ENCODE data around the gene ZCCHC3.
A peak's percentile ranks its signal among the peaks of the same experiment; 100 is the strongest.
"Not testable (repeated sequence)": the region's sequence is repeated elsewhere in the genome, so short reads cannot be mapped to it uniquely, and the experiment has no call there.

The ZCCHC3 gene

DNA sequence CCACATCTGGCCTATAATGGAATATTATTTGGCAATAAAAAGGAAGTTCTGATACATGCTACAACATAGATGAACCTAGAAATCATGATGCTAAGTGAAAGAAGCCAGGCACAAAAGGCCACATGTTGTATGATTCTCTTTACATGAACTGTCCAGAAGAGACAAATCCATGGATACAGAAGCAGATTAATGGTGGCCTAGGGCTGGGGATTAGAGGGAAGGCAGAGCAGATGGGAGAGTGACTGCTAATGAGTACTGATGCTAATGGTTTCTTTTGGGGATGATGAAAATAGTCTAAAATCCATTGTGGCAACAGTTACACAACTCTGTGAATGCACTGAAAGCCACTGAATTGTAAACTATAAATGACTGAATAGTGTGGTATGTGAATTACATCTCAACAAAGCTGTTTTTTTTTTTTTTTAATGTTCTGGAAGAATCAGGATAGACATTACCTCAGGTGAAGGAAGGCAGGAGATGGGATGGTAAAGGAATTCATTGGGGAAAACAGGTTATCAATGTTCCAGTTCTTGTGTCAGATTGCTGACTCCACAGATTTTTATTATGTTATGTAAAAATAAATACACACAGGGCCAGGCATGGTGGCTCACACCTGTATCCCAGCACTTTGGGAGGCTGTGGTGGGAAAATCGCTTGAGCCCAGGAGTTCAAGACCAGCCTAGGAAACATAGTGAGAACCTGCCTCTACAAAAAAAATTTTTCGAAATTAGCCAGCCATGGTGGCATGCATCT, 19.1 kb downstream of the ZCCHC3 start:
- DNase-seq: no peak

DNA sequence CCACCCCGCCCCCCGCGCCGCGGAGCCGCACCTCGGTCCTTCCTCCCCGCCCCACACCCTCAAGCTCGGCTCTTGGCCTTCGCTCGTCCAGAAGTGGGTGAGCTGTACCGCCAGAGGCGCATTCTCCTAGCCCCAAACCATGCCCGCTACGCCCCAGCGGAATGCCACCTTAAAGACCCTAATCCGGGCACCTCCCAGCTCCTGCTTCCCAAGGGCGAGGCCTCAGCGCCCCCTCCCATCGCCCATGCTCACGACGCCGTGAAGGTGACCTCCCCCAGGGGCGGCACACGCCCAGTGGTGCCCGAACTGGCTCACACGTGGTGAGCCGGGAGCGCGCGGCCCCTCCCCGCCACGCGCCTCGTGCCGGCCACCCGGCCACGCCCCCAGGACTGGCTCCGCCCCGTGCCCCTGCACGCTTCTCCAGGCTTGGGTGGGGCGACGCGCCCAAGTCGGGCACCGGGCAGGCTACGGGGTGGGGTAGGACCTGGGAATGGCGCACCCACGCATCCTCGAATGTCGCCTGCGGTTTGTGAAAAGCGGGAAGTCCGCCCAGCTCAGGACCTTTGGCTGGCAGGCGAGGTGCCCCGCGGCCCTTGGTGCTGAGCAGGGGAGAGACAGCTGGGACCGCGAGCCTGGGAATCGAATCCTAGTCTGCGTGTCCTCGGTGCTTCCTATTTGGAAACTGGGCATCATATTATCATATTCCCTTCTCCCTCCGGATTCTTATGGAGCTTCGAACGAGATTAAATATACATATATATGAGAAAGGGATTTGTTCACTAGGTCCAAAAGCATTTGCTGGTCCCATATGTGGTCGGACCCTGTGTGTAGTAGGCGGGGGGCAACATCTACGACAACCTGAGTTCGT, 27.0 kb downstream of the ZCCHC3 start:
- peak; percentile 95 for DNase-seq

- peak; percentile 98 for DNase-seq
These were observed 27.9 kb downstream of the ZCCHC3 start, which contains the start of gene SOX12 for GRCh38 chr20:325045-325888. Gene SOX12, plus strand, starts transcription at chr20:325552. Its CDS starts 373 bp downstream, at chr20:325925.

DNA sequence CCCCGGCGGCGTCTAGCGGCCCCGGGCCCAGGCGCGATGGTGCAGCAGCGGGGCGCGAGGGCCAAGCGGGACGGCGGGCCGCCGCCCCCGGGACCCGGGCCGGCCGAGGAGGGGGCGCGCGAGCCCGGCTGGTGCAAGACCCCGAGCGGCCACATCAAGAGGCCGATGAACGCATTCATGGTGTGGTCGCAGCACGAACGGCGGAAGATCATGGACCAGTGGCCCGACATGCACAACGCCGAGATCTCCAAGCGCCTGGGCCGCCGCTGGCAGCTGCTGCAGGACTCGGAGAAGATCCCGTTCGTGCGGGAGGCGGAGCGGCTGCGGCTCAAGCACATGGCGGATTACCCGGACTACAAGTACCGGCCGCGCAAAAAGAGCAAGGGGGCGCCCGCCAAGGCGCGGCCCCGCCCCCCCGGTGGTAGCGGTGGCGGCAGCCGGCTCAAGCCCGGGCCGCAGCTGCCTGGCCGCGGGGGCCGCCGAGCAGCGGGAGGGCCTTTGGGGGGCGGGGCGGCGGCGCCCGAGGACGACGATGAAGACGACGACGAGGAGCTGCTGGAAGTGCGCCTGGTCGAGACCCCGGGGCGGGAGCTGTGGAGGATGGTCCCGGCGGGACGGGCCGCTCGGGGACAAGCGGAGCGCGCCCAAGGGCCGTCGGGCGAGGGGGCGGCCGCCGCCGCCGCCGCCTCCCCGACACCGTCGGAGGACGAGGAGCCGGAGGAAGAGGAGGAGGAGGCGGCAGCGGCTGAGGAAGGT, 28.7 kb downstream of the ZCCHC3 start:
- DNase-seq: peak; percentile 43

GRCh38 chr20:326645-327185, 29.3 kb downstream of the ZCCHC3 start:
- DNase-seq: no peak

DNA sequence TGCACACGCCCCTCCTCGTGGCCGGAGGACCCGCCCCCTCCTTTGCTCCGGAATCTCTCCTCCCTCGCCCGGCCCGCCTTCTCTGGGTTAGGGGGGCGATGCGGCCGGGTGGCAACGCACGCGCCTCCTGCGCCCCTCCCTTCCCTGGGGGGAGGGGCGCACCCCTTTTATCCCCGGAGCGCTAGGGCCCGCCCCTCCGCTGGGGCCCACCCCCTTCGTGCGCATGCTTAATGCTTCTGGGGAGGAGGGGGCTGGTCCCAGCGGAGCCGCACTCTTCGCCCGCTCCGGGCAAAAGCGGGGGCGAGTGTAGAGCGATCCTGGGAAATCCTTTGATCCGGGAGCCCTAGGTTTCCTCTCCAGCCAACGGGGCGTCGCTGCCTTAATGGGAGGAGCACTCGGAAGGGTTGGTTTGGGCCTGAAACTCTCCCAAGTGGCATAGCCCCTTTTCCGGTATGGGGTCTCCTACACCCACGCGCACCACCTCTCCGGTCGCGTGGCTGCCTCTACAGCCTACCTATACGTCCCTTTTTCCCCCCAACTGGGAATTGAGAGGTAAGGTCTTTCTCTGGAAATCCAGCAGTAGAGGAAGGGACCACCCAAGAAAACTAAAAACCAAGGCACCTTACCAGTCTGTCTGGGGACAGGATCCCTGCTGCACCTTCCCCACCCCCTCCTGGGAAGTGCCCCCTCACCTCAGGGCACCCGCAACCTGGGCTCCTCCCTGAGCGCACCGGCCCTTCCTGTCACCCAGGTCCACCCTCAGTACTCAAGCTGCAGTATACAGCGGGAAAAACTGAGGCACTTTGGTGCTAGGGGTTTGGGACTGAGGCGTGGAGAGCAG, 30.0 kb downstream of the ZCCHC3 start:
- peak; percentile 65 for DNase-seq

DNA sequence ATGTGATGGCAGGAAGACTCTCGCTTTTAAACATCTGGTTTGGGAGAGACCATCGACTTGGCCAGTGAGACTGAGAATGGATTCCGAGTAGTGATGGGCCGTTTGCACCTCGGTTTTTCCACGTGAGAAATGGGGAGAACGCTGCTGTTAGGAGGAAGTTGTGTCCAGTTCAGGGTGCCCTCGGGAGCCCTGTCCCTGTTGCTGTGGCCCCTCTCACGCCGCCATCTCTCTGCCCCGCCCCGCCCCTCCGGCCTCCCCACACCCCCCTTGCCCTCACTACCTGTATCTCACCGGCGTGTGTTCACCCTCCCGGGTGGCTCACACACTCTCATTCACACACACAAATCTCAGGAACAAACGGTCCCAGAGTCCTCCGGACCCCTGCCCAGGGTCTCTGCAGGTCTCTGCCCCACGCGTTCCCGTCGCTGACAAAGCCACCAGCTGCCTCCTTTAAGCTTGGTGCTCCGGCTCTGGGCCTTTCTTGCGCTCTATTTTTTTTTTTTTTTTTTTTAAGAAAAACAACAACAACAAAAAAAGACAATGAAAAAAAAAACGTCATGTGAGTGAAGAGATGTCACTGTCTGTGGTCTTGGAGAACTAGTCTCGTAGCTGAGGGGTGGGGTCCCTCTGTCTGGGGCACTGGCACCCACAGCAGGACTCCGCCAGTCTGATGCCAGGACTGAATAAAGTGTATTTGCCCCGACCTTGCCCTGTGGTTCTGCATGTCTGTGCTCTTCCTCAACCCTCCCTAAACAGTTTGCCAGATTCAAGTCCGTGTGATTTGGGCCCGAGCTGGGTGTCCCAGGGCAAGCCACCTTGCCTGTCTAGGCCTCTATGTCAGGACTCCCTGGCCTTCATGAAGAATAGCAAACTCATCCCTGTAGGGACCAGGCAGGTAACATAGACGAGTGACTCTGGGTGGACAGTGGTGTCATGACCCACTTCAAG, 30.9 kb downstream of the ZCCHC3 start:
- no peak for DNase-seq

- DNase-seq: no peak
These were observed 31.8 kb downstream of the ZCCHC3 start for GRCh38 chr20:328975-329695.

GRCh38 chr20:329851-330232, 32.5 kb downstream of the ZCCHC3 start:
- DNase-seq: no peak

DNA sequence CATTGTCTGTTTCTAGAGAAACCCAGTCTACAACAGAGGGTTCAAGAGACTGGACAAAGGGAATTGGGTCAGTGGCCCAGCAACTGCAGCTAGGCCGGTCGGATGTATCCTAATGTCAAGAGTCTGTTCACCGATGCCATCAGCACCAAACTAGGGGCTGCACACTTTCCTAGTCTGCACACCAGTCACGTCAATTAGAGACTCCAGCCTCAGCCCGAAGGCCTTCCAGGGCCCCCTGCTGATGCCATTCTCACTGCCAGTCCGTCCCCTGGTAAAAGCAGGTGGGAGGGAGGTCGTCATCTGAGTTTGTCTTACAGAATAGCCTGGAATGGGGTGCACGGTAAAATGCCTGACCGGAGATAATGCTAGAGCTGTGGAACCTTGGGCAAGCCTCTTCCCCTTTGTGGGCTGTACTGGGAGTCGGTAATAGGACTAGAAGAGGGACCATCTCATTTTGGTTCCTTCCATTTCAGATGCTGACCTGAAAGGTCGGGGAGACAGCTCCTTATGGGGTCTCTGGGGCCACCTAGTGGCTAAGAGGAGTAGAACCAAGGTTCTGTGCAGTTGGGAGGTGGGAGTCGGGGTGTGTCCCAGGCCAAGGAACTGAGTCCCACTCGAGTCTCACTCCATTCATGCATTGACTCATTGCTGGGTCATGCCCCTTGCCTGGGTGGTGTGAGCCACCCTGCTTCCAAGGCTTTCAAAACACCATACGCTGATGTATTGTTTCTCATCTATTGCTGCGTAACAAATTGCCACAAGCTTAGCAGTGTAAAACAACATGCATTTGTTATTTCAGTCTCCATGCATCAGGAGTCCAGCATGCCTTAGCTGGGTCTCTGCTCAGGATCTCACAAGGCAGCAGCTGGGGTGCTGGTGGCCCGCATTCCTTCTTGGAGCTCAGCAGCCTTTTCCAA, 33.1 kb downstream of the ZCCHC3 start:
- DNase-seq: peak; percentile 39

DNA sequence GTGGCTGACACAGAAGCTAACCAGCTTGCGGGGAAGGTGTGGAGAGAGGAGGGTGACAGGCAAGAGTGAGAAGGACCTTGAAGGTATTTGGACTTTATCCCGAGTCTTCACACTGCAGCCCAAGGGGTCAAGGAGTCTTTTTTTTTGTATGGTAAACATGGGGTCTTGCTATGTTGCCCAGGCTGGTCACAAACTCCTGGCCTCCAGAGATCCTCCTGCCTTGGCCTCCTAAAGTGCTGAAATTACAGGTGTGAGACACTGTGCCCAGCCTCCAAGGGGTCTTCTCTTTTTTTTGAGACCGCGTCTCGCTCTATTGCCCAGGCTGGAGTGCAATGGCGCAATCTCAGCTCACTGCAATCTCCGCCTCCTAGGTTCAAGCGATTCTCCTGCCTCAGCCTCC, 37.2 kb downstream of the ZCCHC3 start:
- DNase-seq: no peak

- DNase-seq: not testable (repeated sequence)
These were observed 38.7 kb downstream of the ZCCHC3 start for GRCh38 chr20:336040-336439.

GRCh38 chr20:341682-342081, 44.3 kb downstream of the ZCCHC3 start:
- peak; percentile 51 for DNase-seq

- no peak for DNase-seq
These were observed 45.7 kb downstream of the ZCCHC3 start for GRCh38 chr20:343107-343506.

DNA sequence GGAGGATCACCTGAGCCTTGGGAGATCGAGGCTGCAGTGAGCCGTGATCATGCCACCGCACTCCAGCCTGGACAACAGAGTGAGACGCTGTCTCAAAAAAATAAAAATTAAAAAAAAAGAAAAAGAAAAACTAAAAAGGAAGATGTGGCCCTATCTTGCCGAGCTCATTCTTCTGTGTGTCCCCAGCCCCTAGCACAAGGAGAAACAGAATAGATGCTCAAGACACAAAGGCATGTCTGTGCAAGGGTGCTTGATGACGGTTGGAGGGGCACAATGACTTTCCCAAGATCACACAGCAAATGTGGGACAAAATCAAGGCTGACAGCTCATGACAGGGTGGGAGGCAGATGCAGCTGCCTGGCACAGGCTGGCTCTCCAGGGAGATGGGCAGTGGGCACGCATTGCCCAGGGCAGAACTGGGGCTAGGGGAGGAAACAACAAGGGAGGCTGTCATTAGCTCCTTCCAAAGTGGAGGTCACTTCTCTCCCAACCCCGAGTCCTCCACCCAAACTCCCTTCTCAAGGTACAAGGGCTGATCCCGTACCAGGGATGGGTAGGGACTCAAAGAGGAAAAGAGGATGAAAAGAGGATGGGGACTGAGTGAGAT, 48.8 kb downstream of the ZCCHC3 start:
- DNase-seq: no peak

DNA sequence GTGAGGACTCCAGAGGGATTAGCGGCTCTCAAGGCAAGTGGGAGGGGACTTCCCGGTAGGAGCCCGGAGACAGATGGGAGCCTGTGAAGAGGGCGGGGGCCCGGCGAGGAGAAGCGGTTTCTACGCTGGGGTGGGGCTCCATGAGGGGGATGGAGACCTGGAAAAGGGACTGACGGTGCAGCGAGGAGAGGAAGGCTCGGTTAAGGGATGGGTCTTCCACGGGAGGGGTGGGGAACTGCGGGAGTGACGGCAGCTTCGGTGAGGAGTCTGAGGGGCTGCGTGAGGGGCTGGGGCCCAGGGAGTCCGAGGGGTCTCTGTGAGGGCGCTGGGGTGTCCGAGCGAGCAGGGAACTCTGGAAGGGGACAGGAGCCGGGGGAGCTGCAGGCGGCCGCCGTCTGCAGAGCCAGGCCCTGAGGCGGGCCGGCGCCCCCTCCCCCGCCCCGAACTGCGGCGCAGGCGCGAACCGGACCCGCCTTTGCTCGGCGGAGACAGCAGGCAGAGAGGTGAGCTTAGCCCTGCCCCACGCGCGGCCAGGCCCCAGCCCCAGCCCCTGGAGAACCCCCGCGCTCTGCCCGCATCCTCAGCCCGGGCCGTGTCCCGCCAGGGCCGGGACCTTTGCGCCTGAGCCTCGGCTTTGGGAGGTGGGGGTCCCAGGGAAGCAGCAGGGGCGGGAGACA, 49.4 kb downstream of the ZCCHC3 start, which contains the start of gene NRSN2:
TSS of gene NRSN2 (plus strand) at position 472 of the 677 bp plus-strand sequence. CDS start 2,533 bp downstream, outside the sequence.
- DNase-seq: no peak

DNA sequence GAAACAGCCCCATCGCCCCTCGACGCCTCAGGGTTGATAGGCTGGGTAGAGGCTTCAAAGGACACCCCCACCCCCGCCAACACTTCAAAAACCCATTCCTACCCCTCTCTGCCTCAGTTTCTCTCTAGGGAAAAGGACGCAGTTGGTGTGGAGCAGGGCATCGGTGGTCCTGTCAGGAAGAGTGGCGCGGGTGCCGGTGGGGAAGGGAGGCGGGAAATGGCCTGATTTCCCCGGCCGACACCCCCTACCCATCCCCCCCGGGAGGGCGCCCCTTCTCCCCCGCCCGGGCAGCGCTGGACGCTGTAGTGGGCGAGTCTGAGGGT, 49.9 kb downstream of the ZCCHC3 start:
- DNase-seq: no peak
